Measurements from ENCODE around the gene FMO4.
"Not testable (repeated sequence)": the region's sequence is repeated elsewhere in the genome, so short reads cannot be mapped to it uniquely, and the experiment has no call there.

Gene FMO4

DNA sequence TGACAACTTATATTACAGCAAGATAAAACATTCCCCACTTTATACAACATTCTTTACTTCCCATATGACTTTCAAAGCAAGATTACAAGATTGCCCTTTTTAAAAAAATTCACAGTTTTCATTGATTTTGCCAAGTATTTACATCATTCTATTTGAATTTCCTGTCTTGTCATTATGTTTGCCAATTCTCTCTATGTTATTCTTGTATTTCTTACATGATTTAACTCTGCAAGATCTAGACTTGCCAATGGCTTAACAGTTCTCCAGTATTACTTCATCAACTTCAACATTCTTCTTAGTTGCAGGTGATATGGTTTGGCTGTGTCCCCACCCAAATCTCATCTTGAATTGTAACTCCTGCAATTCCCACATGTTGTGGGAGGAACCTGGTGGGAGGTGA lies 31.6 kb downstream of the FMO4 start:
- Histone ChIP-seq H2AFZ (ENCODE audit: low read depth, low read length) (no peak overlapping the region), H3K4me1 (ENCODE audit: insufficient read depth, low read length) (no peaks in the 10 kb centered on the region), H3K4me3 (ENCODE audit: low read length) (no peak overlapping the region), H3K9me3 (ENCODE audit: low read length) (no peaks in the 10 kb centered on the region), H3K27me3 (ENCODE audit: insufficient read depth, low read length) (no peaks in the 10 kb centered on the region), H3K36me3 (ENCODE audit: insufficient read depth, low read length) (no peaks in the 10 kb centered on the region)

- Histone ChIP-seq H3K4me1 (ENCODE audit: insufficient read depth, low read length) (no peaks in the 10 kb centered on the region), H2AFZ (ENCODE audit: low read depth, low read length) (no peak overlapping the region), H3K27me3 (ENCODE audit: insufficient read depth, low read length) (no peaks in the 10 kb centered on the region), H3K9me3 (ENCODE audit: low read length) (no peaks in the 10 kb centered on the region), H3K4me3 (ENCODE audit: low read length) (no peak overlapping the region), H3K36me3 (ENCODE audit: insufficient read depth, low read length) (no peaks in the 10 kb centered on the region)
These were observed 32.9 kb downstream of the FMO4 start for GRCh38 chr1:171346881-171347280.

DNA sequence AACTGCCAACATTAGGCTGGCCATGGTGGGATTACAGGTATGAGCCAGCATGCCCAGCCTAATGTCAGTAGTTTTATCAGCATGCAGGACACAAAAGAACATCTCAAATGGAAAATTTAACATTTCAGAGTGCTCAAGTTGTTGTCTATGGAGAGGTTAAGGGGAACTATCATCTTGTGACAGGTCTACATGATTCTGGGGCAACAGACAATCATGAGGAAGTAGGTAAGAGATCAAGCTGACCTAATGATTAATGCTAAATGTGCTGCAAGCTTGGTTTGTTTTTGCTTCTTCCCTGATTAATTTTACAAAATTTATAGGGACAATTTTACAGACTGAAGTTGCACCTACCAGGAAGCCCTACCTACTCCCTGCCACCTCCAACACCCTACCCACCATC lies 36.6 kb downstream of the FMO4 start:
- no peaks in the 10 kb centered on the region for H3K9me3 ChIP-seq (ENCODE audit: low read length)
- no peaks in the 10 kb centered on the region for H3K4me1 ChIP-seq (ENCODE audit: insufficient read depth, low read length)
- H3K27me3 ChIP-seq (ENCODE audit: insufficient read depth, low read length) = no peaks in the 10 kb centered on the region
- no peaks in the 10 kb centered on the region for H3K36me3 ChIP-seq (ENCODE audit: insufficient read depth, low read length)
- no peak overlapping the region for H2AFZ ChIP-seq (ENCODE audit: low read depth, low read length)
- H3K4me3 ChIP-seq (ENCODE audit: low read length) = no peak overlapping the region

DNA sequence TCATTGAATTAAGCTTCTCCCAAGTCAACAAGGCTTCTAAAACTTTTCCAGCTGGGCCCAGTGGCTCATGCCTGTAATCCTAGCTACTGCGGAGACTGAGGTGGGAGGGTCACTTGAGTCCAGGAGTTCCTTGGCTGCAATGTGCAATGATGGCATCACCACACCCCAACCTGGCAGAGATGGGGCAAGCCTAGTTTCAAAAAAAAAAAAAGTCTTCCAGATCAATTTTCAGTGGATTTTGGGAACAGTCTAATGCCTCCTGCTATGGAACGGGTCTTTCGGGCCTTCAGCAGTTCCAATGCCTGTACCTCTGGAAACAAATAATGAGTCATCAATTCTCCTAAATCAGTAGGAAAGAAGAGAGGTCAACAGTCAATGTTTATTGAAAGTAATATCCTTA lies 38.0 kb downstream of the FMO4 start:
- H3K4me3 ChIP-seq (ENCODE audit: low read length) = no peak overlapping the region
- no peak overlapping the region for H2AFZ ChIP-seq (ENCODE audit: low read depth, low read length)
- no peaks in the 10 kb centered on the region for H3K27me3 ChIP-seq (ENCODE audit: insufficient read depth, low read length)
- H3K9me3 ChIP-seq (ENCODE audit: low read length) = no peaks in the 10 kb centered on the region
- no peaks in the 10 kb centered on the region for H3K36me3 ChIP-seq (ENCODE audit: insufficient read depth, low read length)
- no peaks in the 10 kb centered on the region for H3K4me1 ChIP-seq (ENCODE audit: insufficient read depth, low read length)

DNA sequence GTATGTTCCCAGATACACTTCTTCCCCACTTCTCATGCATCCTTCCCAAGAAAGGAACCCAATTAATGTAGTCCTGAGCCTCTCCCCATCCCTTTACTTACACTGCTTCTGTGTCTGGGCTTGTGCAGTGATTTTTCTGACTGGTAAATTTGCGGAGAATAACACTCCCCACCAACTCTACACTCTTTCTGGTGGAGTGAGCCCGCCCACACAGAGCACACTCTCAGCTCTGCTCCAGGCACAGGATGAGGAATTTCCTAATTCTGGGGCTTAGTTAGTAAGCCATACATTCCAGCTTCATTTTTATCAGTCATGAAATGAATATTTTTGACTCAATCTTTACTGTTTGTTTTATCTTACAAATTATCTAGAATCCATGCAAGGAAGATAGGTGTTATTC lies 38.6 kb downstream of the FMO4 start:
- Histone ChIP-seq H3K4me1 (ENCODE audit: insufficient read depth, low read length) (no peaks in the 10 kb centered on the region), H2AFZ (ENCODE audit: low read depth, low read length) (no peak overlapping the region), H3K27me3 (ENCODE audit: insufficient read depth, low read length) (no peaks in the 10 kb centered on the region), H3K36me3 (ENCODE audit: insufficient read depth, low read length) (no peaks in the 10 kb centered on the region), H3K9me3 (ENCODE audit: low read length) (no peaks in the 10 kb centered on the region), H3K4me3 (ENCODE audit: low read length) (no peak overlapping the region)

DNA sequence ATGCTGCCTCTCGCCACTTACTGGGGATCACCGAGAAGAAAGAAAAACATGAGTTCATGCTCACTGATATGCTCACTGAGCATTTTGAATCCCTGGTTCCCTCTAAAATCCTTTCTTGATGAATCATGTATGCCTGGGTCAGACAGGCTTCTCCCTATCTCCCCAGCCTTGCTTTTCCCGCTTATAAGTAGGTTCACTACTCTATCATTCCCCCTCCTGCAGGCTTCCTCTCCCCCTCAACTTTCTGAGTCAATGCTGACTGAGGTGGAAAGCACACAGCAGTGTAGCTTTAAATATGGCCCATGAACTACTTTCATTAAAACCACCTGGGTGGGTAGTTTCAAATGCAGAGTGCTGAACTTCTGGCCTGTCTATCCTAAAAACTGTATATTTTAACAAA lies 41.7 kb downstream of the FMO4 start:
- Histone ChIP-seq H3K9me3 (ENCODE audit: low read length) (no peaks in the 10 kb centered on the region), H3K27me3 (ENCODE audit: insufficient read depth, low read length) (no peaks in the 10 kb centered on the region), H3K4me1 (ENCODE audit: insufficient read depth, low read length) (peaks cover 2% of the 10 kb centered on the region), H2AFZ (ENCODE audit: low read depth, low read length) (no peak overlapping the region), H3K36me3 (ENCODE audit: insufficient read depth, low read length) (no peaks in the 10 kb centered on the region), H3K4me3 (ENCODE audit: low read length) (no peak overlapping the region)

GRCh38 chr1:171357179-171357578 lies 43.2 kb downstream of the FMO4 start:
- Histone ChIP-seq H3K4me1 (ENCODE audit: insufficient read depth, low read length) (peaks cover 2% of the 10 kb centered on the region), H3K36me3 (ENCODE audit: insufficient read depth, low read length) (no peaks in the 10 kb centered on the region), H2AFZ (ENCODE audit: low read depth, low read length) (no peak overlapping the region), H3K9me3 (ENCODE audit: low read length) (no peaks in the 10 kb centered on the region), H3K4me3 (ENCODE audit: low read length) (no peak overlapping the region), H3K27me3 (ENCODE audit: insufficient read depth, low read length) (no peaks in the 10 kb centered on the region)

DNA sequence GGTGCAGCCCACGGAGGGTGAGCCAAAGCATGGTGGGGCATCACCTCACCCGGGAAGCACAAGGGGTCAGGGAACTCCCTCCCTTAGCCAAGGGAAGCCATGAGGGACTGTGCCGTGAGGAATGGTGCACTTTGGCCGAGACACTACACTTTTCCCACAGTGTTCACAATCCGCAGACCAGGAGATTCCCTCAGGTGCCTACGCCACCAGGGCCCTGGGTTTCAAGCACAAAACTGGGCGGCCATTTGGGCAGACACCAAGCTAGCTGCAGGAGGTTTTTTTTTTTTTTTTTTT lies 45.3 kb downstream of the FMO4 start:
- not testable (repeated sequence) for H3K4me1 ChIP-seq (ENCODE audit: insufficient read depth, low read length)

DNA sequence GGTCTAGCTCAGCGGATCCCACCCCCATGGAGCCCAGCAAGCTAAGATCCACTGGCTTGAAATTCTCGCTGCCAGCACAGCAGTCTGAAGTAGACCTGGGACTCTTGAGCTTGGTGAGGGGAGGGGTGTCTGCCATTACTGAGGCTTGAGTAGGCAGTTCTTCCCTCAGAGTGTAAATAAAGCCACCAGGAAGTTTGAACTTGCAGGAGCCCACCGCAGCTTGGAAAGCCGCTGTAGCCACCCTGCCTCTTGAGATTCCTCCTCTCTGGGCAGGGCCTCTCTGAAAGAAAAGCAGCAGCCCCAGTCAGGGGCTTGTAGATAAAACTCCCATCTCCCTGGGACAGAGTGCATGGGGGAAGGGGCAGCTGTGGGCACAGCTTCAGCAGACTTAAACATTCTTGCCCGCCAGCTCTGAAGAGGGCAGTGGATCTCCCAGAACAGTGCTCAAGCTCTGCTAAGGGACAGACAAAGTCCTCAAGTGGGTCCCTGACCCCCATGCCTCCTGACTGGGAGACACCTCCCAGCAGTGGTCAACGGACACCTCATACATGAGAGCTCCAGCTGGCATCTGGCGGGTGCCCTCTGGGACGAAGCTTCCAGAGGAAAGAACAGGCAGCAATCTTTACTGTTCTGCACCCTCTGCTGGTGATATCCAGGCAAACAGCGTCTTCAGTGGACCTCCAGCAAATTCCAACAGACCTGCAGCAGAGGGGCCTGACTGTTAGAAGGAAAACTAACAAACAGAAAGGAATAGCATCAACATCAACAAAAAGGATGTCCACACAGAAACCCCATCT lies 45.9 kb downstream of the FMO4 start:
- not testable (repeated sequence) for H3K4me1 ChIP-seq (ENCODE audit: insufficient read depth, low read length); H3K9me3 ChIP-seq (ENCODE audit: low read length); H2AFZ ChIP-seq (ENCODE audit: low read depth, low read length); H3K27me3 ChIP-seq (ENCODE audit: insufficient read depth, low read length); H3K4me3 ChIP-seq (ENCODE audit: low read length); H3K36me3 ChIP-seq (ENCODE audit: insufficient read depth, low read length)

More for the DNA sequence above, 45.3 kb downstream of the FMO4 start:
- H3K9me3 ChIP-seq (ENCODE audit: low read length); H2AFZ ChIP-seq (ENCODE audit: low read depth, low read length); H3K4me3 ChIP-seq (ENCODE audit: low read length); H3K36me3 ChIP-seq (ENCODE audit: insufficient read depth, low read length); H3K27me3 ChIP-seq (ENCODE audit: insufficient read depth, low read length): not testable (repeated sequence)

DNA sequence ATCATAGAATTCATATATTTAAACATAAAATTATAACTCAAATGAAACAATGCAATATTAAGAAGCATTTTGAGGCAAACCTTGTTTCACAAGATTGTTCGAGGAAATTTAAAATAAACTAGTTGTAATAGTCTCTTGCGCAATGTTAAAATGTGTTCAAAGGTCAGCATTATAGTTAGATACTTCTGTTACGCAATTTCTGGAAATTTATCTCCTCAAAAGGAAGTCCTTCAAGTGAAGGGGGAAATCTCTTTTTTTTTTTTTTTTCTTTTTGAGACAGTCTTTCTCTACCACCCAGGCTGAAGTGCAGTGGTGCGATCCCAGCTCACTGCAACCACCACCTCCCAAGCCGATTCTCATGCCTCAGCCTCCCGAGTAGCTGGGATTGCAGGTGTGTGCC lies 52.1 kb downstream of the FMO4 start:
- Histone ChIP-seq H3K4me3 (ENCODE audit: low read length) (no peak overlapping the region), H3K36me3 (ENCODE audit: insufficient read depth, low read length) (no peaks in the 10 kb centered on the region), H3K27me3 (ENCODE audit: insufficient read depth, low read length) (no peaks in the 10 kb centered on the region), H3K9me3 (ENCODE audit: low read length) (no peaks in the 10 kb centered on the region), H2AFZ (ENCODE audit: low read depth, low read length) (no peak overlapping the region), H3K4me1 (ENCODE audit: insufficient read depth, low read length) (no peaks in the 10 kb centered on the region)

- Histone ChIP-seq H3K36me3 (ENCODE audit: insufficient read depth, low read length) (no peaks in the 10 kb centered on the region), H3K27me3 (ENCODE audit: insufficient read depth, low read length) (no peaks in the 10 kb centered on the region), H3K9me3 (ENCODE audit: low read length) (no peaks in the 10 kb centered on the region), H2AFZ (ENCODE audit: low read depth, low read length) (no peak overlapping the region), H3K4me3 (ENCODE audit: low read length) (no peak overlapping the region), H3K4me1 (ENCODE audit: insufficient read depth, low read length) (no peaks in the 10 kb centered on the region)
These were observed 52.8 kb downstream of the FMO4 start for GRCh38 chr1:171366816-171367215.

GRCh38 chr1:171367436-171367835 lies 53.5 kb downstream of the FMO4 start:
- no peaks in the 10 kb centered on the region for H3K36me3 ChIP-seq (ENCODE audit: insufficient read depth, low read length)

DNA sequence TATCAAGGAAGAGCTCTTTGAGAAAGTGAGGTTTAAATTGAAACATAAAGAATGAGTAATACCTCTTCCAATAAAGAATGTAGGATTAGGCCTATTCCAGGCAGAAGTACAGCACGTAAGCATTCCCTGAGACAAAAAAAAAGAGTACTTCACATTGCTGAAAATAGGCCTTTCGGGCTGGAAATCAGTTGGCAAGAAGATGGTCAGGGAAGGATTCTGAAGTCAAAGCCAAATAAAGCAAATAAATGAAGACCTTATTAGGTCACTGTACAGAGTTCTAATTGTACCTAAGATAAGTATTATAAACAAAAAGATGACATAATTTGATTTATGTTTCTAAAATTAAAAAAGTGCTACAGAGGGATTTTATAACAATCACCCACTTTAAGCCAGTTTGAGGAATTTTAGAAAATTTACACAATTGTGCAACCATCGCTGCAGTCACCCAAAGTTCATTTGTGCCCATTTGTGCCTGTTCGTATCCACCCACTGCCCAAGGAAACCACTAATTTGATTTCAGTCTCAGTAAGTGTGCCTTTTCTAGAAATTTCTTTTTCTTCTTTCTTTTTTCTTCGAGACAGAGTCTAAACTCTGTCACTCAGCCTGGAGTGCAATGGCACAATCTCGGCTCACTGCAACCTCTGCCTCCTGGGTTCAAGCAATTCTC lies 58.6 kb downstream of the FMO4 start:
- Histone ChIP-seq H3K27me3 (ENCODE audit: insufficient read depth, low read length) (no peaks in the 10 kb centered on the region), H3K4me3 (ENCODE audit: low read length) (no peak overlapping the region)

More at GRCh38 chr1:171367436-171367835, 53.5 kb downstream of the FMO4 start:
- H2AFZ ChIP-seq (ENCODE audit: low read depth, low read length) = no peak overlapping the region
- H3K27me3 ChIP-seq (ENCODE audit: insufficient read depth, low read length) = no peaks in the 10 kb centered on the region
- H3K4me1 ChIP-seq (ENCODE audit: insufficient read depth, low read length) = no peaks in the 10 kb centered on the region
- H3K9me3 ChIP-seq (ENCODE audit: low read length) = no peaks in the 10 kb centered on the region
- H3K4me3 ChIP-seq (ENCODE audit: low read length) = no peak overlapping the region

More for the DNA sequence above, 58.6 kb downstream of the FMO4 start:
- Histone ChIP-seq H3K4me1 (ENCODE audit: insufficient read depth, low read length) (no peaks in the 10 kb centered on the region), H3K9me3 (ENCODE audit: low read length) (no peaks in the 10 kb centered on the region), H2AFZ (ENCODE audit: low read depth, low read length) (no peak overlapping the region), H3K36me3 (ENCODE audit: insufficient read depth, low read length) (no peaks in the 10 kb centered on the region)
